GM23338 (cell line): ENCODE results near the gene PHKB.

Source experiments
- CREB1 ChIP-seq: fragments of 250-450 bp; sonication (Bioruptor Pico); IDR thresholded peaks from 2 replicates; pipeline ENCODE4 v1.5.0; 2020; ENCODE audit warnings: low read depth, mild to moderate bottlenecking, moderate library complexity
- EZH2 ChIP-seq: fragments of 200-600 bp; sonication (generic); IDR thresholded peaks from one replicate; pipeline ENCODE4 v1.8.0; 2017; ENCODE audit warnings: antibody characterized with exemption, mild to moderate bottlenecking, low read depth; ENCODE audit not compliant: unreplicated experiment
- EZH2phosphoT487 ChIP-seq: fragments of 200-600 bp; sonication (generic); IDR thresholded peaks from one replicate; pipeline ENCODE4 v1.8.1; 2018; ENCODE audit warnings: antibody characterized with exemption; ENCODE audit not compliant: unreplicated experiment
- JUNB ChIP-seq: IDR thresholded peaks from one replicate; pipeline ENCODE4 v1.6.1; 2016; ENCODE audit warnings: antibody characterized with exemption; ENCODE audit not compliant: unreplicated experiment
- NANOG ChIP-seq: IDR thresholded peaks from 2 replicates; pipeline ENCODE4 v1.6.1; 2016; ENCODE audit warnings: antibody characterized with exemption, borderline replicate concordance
- POLR2AphosphoS5 ChIP-seq: IDR thresholded peaks from 2 replicates; pipeline ENCODE4 v1.6.1; 2016; ENCODE audit warnings: antibody characterized with exemption, low read depth
- STAT1 ChIP-seq: IDR thresholded peaks from one replicate; pipeline ENCODE4 v1.6.1; 2016; ENCODE audit warnings: antibody characterized with exemption; ENCODE audit not compliant: unreplicated experiment
- ZNF114 ChIP-seq: fragments of 250-450 bp; sonication (Bioruptor Pico); IDR thresholded peaks from 2 replicates; pipeline ENCODE4 v1.5.0; 2020; ENCODE audit warnings: mild to moderate bottlenecking, moderate library complexity
- ZNF331 ChIP-seq: fragments of 250-450 bp; sonication (Bioruptor Pico); IDR thresholded peaks from 2 replicates; pipeline ENCODE4 v1.5.0; 2020; ENCODE audit warnings: low read depth, mild to moderate bottlenecking, moderate library complexity
- TF ChIP-seq, protein P1 (sequence below), 2 experiments: fragments of 200-600 bp in 1 of 2; sonication (generic) in 1 of 2; conservative IDR thresholded peaks; 2 replicates each; pipeline versions ENCODE4 v1.5.1 to v1.6.1; 2016 to 2017; ENCODE audit warnings: antibody characterized with exemption in 2 of 2, low read depth in 2 of 2, mild to moderate bottlenecking in 2 of 2, moderate library complexity in 1 of 2
- TF ChIP-seq, protein P2 (sequence below): IDR thresholded peaks from one replicate; pipeline ENCODE4 v1.6.1; 2018; ENCODE audit warnings: antibody characterized with exemption; ENCODE audit not compliant: unreplicated experiment
- TF ChIP-seq, protein P3 (sequence below): fragments of 250-450 bp; sonication (Bioruptor Pico); IDR thresholded peaks from 2 replicates; pipeline ENCODE4 v1.5.0; 2020; ENCODE audit warnings: mild to moderate bottlenecking, moderate library complexity

DNA sequence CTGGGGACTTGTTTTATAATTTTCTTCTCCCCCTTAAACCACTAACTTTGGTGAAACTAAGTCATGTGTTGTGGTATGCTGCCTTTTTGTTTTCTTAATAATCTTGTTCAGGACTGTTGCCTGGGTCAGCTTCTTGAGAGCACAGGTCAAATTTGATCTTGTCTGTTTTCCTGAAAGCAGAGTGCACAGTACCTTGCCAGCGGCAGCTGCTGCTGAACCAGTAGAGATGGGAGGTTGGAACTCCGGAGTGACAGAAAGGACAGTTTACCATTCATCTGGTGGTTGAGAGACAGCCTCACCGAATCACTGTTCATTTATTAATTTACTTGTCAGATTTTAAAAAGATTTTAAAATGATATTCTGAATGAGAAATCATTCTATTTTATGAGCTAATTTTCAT lies 125.0 kb downstream of the PHKB start:
- TF ChIP-seq EZH2: no peak
- TF ChIP-seq, protein P1, sequence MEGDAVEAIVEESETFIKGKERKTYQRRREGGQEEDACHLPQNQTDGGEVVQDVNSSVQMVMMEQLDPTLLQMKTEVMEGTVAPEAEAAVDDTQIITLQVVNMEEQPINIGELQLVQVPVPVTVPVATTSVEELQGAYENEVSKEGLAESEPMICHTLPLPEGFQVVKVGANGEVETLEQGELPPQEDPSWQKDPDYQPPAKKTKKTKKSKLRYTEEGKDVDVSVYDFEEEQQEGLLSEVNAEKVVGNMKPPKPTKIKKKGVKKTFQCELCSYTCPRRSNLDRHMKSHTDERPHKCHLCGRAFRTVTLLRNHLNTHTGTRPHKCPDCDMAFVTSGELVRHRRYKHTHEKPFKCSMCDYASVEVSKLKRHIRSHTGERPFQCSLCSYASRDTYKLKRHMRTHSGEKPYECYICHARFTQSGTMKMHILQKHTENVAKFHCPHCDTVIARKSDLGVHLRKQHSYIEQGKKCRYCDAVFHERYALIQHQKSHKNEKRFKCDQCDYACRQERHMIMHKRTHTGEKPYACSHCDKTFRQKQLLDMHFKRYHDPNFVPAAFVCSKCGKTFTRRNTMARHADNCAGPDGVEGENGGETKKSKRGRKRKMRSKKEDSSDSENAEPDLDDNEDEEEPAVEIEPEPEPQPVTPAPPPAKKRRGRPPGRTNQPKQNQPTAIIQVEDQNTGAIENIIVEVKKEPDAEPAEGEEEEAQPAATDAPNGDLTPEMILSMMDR (conservative IDR thresholded peaks at IDR 0.05; ENCODE audit: low read depth in 2 of 2): no peak
- TF ChIP-seq POLR2AphosphoS5: no peak
- no peak for TF ChIP-seq STAT1
- TF ChIP-seq, protein P2, sequence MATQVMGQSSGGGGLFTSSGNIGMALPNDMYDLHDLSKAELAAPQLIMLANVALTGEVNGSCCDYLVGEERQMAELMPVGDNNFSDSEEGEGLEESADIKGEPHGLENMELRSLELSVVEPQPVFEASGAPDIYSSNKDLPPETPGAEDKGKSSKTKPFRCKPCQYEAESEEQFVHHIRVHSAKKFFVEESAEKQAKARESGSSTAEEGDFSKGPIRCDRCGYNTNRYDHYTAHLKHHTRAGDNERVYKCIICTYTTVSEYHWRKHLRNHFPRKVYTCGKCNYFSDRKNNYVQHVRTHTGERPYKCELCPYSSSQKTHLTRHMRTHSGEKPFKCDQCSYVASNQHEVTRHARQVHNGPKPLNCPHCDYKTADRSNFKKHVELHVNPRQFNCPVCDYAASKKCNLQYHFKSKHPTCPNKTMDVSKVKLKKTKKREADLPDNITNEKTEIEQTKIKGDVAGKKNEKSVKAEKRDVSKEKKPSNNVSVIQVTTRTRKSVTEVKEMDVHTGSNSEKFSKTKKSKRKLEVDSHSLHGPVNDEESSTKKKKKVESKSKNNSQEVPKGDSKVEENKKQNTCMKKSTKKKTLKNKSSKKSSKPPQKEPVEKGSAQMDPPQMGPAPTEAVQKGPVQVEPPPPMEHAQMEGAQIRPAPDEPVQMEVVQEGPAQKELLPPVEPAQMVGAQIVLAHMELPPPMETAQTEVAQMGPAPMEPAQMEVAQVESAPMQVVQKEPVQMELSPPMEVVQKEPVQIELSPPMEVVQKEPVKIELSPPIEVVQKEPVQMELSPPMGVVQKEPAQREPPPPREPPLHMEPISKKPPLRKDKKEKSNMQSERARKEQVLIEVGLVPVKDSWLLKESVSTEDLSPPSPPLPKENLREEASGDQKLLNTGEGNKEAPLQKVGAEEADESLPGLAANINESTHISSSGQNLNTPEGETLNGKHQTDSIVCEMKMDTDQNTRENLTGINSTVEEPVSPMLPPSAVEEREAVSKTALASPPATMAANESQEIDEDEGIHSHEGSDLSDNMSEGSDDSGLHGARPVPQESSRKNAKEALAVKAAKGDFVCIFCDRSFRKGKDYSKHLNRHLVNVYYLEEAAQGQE: no peak
- no peak for TF ChIP-seq EZH2phosphoT487
- no peak for TF ChIP-seq NANOG
- TF ChIP-seq CREB1 (CRISPR knock-in tag): no peak
- TF ChIP-seq ZNF331: no peak
- no peak for TF ChIP-seq ZNF114 (CRISPR knock-in tag)
- TF ChIP-seq, protein P3, sequence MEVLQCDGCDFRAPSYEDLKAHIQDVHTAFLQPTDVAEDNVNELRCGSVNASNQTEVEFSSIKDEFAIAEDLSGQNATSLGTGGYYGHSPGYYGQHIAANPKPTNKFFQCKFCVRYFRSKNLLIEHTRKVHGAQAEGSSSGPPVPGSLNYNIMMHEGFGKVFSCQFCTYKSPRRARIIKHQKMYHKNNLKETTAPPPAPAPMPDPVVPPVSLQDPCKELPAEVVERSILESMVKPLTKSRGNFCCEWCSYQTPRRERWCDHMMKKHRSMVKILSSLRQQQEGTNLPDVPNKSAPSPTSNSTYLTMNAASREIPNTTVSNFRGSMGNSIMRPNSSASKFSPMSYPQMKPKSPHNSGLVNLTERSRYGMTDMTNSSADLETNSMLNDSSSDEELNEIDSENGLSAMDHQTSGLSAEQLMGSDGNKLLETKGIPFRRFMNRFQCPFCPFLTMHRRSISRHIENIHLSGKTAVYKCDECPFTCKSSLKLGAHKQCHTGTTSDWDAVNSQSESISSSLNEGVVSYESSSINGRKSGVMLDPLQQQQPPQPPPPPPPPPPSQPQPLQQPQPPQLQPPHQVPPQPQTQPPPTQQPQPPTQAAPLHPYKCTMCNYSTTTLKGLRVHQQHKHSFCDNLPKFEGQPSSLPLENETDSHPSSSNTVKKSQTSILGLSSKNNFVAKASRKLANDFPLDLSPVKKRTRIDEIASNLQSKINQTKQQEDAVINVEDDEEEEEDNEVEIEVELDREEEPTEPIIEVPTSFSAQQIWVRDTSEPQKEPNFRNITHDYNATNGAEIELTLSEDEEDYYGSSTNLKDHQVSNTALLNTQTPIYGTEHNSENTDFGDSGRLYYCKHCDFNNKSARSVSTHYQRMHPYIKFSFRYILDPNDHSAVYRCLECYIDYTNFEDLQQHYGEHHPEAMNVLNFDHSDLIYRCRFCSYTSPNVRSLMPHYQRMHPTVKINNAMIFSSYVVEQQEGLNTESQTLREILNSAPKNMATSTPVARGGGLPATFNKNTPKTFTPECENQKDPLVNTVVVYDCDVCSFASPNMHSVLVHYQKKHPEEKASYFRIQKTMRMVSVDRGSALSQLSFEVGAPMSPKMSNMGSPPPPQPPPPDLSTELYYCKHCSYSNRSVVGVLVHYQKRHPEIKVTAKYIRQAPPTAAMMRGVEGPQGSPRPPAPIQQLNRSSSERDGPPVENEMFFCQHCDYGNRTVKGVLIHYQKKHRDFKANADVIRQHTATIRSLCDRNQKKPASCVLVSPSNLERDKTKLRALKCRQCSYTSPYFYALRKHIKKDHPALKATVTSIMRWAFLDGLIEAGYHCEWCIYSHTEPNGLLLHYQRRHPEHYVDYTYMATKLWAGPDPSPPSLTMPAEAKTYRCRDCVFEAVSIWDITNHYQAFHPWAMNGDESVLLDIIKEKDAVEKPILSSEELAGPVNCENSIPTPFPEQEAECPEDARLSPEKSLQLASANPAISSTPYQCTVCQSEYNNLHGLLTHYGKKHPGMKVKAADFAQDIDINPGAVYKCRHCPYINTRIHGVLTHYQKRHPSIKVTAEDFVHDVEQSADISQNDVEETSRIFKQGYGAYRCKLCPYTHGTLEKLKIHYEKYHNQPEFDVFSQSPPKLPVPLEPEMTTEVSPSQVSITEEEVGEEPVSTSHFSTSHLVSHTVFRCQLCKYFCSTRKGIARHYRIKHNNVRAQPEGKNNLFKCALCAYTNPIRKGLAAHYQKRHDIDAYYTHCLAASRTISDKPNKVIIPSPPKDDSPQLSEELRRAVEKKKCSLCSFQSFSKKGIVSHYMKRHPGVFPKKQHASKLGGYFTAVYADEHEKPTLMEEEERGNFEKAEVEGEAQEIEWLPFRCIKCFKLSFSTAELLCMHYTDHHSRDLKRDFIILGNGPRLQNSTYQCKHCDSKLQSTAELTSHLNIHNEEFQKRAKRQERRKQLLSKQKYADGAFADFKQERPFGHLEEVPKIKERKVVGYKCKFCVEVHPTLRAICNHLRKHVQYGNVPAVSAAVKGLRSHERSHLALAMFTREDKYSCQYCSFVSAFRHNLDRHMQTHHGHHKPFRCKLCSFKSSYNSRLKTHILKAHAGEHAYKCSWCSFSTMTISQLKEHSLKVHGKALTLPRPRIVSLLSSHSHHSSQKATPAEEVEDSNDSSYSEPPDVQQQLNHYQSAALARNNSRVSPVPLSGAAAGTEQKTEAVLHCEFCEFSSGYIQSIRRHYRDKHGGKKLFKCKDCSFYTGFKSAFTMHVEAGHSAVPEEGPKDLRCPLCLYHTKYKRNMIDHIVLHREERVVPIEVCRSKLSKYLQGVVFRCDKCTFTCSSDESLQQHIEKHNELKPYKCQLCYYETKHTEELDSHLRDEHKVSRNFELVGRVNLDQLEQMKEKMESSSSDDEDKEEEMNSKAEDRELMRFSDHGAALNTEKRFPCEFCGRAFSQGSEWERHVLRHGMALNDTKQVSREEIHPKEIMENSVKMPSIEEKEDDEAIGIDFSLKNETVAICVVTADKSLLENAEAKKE (CRISPR knock-in tag): no peak
- TF ChIP-seq JUNB: no peak
